Duodenal mucosa (tissue), 2 donors: Measurements from ENCODE around the gene RAF1.
"Not testable (repeated sequence)": the region's sequence is repeated elsewhere in the genome, so short reads cannot be mapped to it uniquely, and the experiment has no call there.

Source experiments
- H3K27ac ChIP-seq: one replicate; pipeline ENCODE4 v1.7.0; 2013; ENCODE audit warnings: low read depth, low read length
- H3K27me3 ChIP-seq, 2 donors: one replicate each; pipeline ENCODE4 v1.7.0; 2013; ENCODE audit warnings: low read length in 2 of 2, control low read depth in 1 of 2; ENCODE audit not compliant: insufficient read depth in 2 of 2, control insufficient read depth in 1 of 2
- H3K36me3 ChIP-seq, 2 donors: one replicate each; pipeline ENCODE4 v1.7.0; 2013; ENCODE audit warnings: low read length in 2 of 2, control low read depth in 1 of 2; ENCODE audit not compliant: insufficient read depth in 2 of 2, control insufficient read depth in 1 of 2
- H3K4me1 ChIP-seq, 2 donors: one replicate each; pipeline ENCODE4 v1.7.0; 2013; ENCODE audit warnings: low read length in 2 of 2, control low read depth in 1 of 2; ENCODE audit not compliant: insufficient read depth in 2 of 2, control insufficient read depth in 1 of 2
- H3K4me3 ChIP-seq, 2 donors: one replicate each; pipeline ENCODE4 v1.7.0; 2013; ENCODE audit warnings: low read length in 2 of 2, low read depth in 1 of 2
- H3K9ac ChIP-seq, 2 donors: one replicate each; pipeline ENCODE4 v1.7.0; 2013; ENCODE audit warnings: low read length in 2 of 2, low read depth in 1 of 2
- H3K9me3 ChIP-seq, 2 donors: one replicate each; pipeline ENCODE4 v1.7.0; 2013; ENCODE audit warnings: low read length in 2 of 2, control low read depth in 1 of 2; ENCODE audit not compliant: control insufficient read depth in 1 of 2

Gene RAF1

DNA sequence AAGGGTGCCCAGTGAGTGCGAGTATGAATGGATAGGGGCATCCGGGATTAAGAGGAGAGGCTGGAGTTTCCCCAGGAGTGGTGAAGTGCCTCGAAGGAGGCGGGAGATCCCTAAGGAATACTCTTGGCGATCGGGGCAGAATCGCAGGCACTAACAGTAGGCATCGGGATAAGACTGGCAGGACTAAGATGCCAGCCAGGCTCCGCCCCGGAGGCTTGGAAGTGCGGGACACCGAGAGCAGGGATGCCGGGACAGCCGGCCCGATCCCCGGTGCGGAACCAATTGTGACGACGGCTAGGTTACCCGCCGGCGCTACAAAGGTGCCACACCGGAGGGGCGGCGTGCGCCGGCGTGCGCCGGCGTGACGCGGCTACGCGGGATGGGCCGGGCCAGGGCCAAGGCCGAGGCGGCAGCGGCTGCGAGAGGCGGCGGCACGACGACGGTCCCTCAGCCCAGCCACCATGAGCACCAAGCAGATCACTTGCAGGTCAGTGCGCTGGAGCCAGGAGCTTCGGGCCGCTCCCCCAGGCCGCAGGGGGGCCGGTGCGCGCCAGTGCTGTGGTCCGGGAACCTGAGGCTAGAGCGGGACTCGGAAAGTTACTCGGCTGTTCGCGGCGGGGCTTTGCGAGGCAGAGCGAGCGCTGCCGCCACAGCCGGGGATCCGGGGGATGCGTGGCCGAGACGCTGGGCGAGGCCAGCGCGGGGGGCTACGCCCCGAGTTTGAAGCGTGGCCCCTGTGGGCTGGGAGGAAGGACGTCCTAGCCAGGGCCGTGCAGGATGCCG is 107.0 kb downstream of the RAF1 start, which contains the start of gene MKRN2:
Gene MKRN2 (plus strand): TSS at position 398 of the 783 bp plus-strand sequence. CDS start 64 bp downstream, at position 462.
- no peaks in the 10 kb centered on the region for H3K36me3 ChIP-seq
- no peaks in the 10 kb centered on the region for H3K9me3 ChIP-seq
- H3K9ac ChIP-seq = peak within 1 kb of the TSS; percentile 87 to 88
- H3K27me3 ChIP-seq = no peaks in the 10 kb centered on the region
- peak within 1 kb of the TSS; percentile 95 for H3K27ac ChIP-seq
- H3K4me3 ChIP-seq = peak within 1 kb of the TSS; percentile 77 to 93
- peaks cover 27 to 38% of the 10 kb centered on the region in 2 donors for H3K4me1 ChIP-seq

DNA sequence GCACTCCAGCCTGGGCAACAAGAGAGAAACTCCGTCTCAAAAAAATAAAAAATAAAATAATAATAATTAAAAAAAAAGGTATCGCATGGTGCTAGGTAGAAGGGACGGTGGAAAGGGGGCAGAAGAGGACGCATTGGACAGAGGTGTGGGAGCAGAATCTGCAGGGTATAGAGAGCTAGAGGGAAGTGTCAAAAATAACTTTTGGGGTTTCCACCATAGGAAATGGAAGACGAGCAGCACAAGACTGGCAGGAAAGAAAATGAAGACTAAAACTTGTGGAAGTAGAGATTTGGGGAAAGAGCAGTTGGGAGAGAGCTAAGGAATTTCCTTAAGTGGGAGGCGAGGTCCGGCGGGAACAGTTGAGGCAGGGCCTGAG is 107.6 kb downstream of the RAF1 start:
- H3K9ac ChIP-seq = peak overlapping the region; percentile 53 to 87
- no peaks in the 10 kb centered on the region for H3K27me3 ChIP-seq
- no peaks in the 10 kb centered on the region for H3K9me3 ChIP-seq
- H3K36me3 ChIP-seq = no peaks in the 10 kb centered on the region
- H3K27ac ChIP-seq = peak overlapping the region; percentile 61
- H3K4me1 ChIP-seq = peaks cover 27 to 36% of the 10 kb centered on the region in 2 donors
- peak overlapping the region; percentile 77 to 93 for H3K4me3 ChIP-seq

DNA sequence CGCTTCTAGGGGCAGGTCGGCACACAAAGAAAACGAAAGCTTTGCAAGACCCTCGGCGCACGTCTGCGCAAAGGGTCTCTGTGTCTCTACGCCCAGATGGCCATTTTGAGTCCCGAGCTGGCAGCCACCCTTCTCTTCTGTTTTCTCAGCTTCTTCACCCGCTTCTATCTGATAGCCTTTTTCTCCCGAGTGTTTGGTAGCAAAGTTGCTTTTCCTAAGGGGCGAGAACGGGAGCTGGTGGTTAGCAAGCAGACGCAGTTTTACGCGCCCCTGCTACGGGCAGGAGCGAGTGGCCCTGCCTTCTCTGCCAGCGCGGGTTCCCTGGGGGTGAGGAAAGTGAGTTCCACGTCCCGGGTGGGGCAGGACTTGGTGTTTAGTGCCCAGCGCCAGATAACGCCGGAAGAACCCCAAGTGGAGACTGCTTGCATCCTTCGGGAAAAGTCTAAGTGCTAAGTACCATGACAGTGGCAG is 110.0 kb downstream of the RAF1 start:
- H3K4me3 ChIP-seq = peak overlapping the region; percentile 65 to 80
- H3K27ac ChIP-seq = no peak overlapping the region
- no peaks in the 10 kb centered on the region for H3K27me3 ChIP-seq
- H3K9ac ChIP-seq = peak overlapping the region; percentile 7 to 73
- H3K4me1 ChIP-seq = peaks cover 13 to 17% of the 10 kb centered on the region in 2 donors
- no peaks in the 10 kb centered on the region for H3K36me3 ChIP-seq
- H3K9me3 ChIP-seq = no peaks in the 10 kb centered on the region

DNA sequence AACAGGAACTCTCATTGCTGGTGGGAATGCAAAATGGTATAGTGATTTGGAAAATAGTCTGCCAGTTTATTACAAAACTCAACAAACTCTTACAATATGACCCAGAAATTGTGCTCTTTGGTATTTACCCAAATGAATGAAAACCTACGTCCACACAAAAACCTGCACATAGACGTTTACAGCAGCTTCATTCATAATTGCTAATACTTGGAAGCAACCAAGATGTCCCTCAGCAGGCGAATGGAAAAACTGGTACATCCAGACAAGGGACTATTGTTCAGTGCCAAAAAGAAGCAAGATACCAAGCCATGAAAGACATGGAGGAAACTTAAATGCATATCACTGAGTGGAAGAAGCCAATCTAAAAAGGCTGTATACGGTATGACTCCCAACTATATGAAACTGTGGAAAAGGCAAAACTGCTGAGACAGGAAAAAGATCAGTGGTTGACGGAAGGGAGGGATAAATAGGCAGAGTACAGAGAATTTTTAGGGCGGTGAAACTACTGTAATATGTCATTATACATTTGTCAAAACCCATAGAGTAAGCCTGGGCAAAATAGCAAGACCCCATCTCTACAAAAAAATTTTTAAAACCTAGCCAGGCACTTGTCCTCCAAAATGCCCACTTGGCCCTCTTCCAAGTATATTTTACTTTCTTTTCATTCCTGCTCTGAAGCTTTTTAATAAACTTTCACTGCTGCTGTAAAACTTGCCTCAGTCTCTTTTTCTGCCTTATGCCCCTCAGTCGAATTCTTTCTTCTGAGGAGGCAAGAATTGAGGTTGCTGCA is 113.8 kb downstream of the RAF1 start:
- H3K27me3 ChIP-seq = no peaks in the 10 kb centered on the region
- no peak overlapping the region for H3K27ac ChIP-seq
- no peaks in the 10 kb centered on the region for H3K4me1 ChIP-seq
- no peak overlapping the region for H3K9ac ChIP-seq
- H3K9me3 ChIP-seq = no peaks in the 10 kb centered on the region
- no peaks in the 10 kb centered on the region for H3K36me3 ChIP-seq
- no peak overlapping the region for H3K4me3 ChIP-seq

DNA sequence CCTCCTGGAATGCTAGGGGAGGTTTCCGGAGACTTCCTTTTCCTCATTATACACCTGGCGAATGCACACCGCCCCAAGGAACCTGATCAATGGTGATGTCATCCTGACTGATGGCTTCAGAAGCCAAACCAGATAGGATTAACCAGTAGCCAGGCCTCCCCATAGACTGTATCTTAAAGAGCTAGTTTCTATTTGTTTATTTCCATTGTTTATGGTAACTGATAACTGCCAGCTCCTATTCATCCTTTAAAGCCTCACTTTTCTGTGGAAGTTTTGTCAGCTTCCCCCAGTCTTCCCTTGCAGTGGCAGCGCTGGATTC is 118.5 kb downstream of the RAF1 start, which contains the start of gene MKRN2OS:
Gene MKRN2OS (minus strand): TSS at position 27 of the 319 bp plus-strand sequence. CDS start 35 bp downstream, outside the sequence.
- Histone ChIP-seq H3K9ac (peak within 1 kb of the TSS; percentile 69 to 80), H3K27ac (peak within 1 kb of the TSS; percentile 36), H3K4me1 (no peaks in the 10 kb centered on the region), H3K36me3 (peaks cover 0 to 8% of the 10 kb centered on the region in 2 donors), H3K27me3 (no peaks in the 10 kb centered on the region), H3K9me3 (no peaks in the 10 kb centered on the region), H3K4me3 (peak within 1 kb of the TSS; percentile 69 to 72)

DNA sequence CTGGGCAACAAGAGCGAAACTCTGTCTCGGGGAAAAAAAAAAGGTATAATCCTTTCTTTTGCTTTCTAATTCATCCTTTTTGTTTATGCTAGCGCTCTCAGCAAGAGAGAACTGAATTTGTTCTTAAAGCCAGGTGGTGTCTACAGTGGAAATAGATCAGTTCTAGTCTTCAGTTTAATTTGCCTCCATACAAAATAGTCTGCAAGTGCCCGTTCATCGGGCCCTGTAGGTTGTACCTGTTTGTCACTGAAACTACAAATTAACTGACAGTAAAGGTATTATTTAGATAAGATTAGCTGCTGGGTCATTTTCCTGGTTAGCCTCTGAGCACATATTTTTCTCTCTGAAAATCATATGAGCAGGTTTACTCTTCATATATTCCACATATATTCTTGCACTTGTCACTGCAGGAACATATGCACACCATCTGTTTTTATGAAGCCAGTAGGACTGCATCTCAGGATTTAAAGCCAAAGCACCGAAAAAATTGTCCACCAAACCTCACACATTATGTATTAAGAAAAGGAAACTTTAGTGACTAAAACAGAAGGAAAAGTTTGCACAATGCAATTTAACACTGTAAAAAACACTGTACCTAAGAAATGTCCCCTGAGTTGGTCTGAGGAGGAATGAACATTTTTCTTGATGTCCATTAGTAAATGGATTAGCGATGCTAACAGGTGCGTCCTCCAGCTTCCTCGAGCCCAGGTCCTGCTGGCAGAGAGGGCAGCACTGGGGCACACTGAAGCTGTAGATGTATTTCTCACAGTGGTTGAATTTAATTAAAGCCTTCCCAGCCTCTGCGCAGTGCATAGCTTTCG is 119.1 kb downstream of the RAF1 start:
- Histone ChIP-seq H3K4me1 (no peaks in the 10 kb centered on the region), H3K36me3 (peaks cover 5 to 14% of the 10 kb centered on the region in 2 donors), H3K9me3 (no peaks in the 10 kb centered on the region), H3K4me3 (peak overlapping the region; percentile 69 to 72), H3K27ac (peak overlapping the region; percentile 36), H3K27me3 (no peaks in the 10 kb centered on the region), H3K9ac (peak overlapping the region; percentile 69 to 80)

DNA sequence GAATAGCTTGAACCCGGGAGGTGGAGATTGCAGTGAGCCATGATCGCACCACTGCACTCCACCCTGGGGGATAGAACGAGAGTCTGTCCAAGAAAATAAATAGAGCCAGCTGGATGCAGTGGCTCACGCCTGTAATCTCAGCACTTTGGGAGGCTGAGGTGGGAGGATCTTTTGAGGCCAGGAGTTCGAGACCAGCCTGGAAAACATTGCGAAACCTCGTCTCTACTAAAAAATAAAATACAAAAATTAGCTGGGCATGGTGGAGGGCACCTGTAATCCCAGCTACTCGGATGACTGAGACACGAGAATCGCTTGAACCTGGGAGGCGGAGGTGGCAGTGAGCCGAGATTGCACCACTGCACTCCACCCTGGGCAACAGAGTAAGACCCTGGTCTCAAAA is 120.4 kb downstream of the RAF1 start:
- H3K9ac ChIP-seq, H3K27ac ChIP-seq, H3K27me3 ChIP-seq, H3K9me3 ChIP-seq, H3K4me3 ChIP-seq, H3K4me1 ChIP-seq: not testable (repeated sequence)
- peaks cover 5 to 21% of the 10 kb centered on the region in 2 donors for H3K36me3 ChIP-seq

DNA sequence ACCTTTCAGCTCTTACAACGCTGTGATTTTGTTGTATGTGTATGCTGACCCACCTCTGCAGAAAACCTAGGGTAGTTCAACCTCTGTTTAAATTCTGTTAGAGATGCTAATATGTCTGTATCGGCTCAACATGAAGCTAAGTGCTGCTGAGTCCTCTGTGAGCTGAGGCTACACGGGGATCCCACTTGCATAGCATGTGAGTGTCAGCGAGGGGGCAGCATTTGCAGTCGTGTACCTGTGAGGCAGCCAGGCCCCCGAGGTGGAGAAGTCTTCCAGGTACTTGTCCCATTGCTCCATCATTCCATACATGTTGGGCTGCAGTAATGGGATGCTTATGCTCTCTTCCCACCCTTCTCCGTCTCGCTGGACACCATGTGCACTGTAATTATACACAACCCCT is 122.3 kb downstream of the RAF1 start:
- H3K4me3 ChIP-seq = no peak overlapping the region

DNA sequence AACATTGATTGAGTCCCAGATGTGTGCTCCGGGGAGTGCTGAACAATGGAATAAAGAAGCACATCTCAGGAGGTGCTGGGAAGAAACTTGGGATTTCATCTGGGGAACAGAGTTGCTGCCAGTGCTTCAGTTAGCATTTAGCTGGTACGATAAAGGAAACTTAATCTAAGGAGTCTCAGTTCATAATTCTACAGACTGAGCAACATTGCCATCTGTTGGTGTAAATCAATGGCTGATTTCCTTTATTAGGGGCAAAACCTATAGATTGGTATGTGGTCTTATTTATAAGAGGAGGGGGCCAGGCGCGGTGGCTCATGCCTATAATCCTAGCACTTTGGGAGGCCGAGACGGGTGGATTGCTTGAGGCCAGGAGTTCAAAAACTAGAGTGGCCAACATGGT is 127.5 kb downstream of the RAF1 start:
- Histone ChIP-seq H3K4me1 (no peaks in the 10 kb centered on the region), H3K27ac (no peak overlapping the region), H3K27me3 (no peaks in the 10 kb centered on the region), H3K4me3 (no peak overlapping the region), H3K9me3 (no peaks in the 10 kb centered on the region), H3K9ac (no peak overlapping the region), H3K36me3 (peaks cover 5 to 32% of the 10 kb centered on the region in 2 donors)

More for the DNA sequence above, 122.3 kb downstream of the RAF1 start:
- Histone ChIP-seq H3K27ac (no peak overlapping the region), H3K4me1 (no peaks in the 10 kb centered on the region), H3K27me3 (no peaks in the 10 kb centered on the region), H3K9ac (no peak overlapping the region), H3K36me3 (peaks cover 5 to 21% of the 10 kb centered on the region in 2 donors), H3K9me3 (no peaks in the 10 kb centered on the region)
